ENCODE data around the gene BCAR3.

Gene BCAR3

GRCh38 chr1:93596329-93597089, 85.1 kb downstream of the BCAR3 start:
- H2AFZ ChIP-seq (ENCODE audit: low read depth, low read length): no peak overlapping the region
- no peak overlapping the region for H3K4me3 ChIP-seq (ENCODE audit: low read depth in 1 of 2, low read length in 2 of 2)
- H3K4me2 ChIP-seq (ENCODE audit: insufficient read depth, low read length): no peak overlapping the region
- ATAC-seq (ENCODE audit: insufficient read depth, low read depth) (no peak), DNase-seq (no peak)
- H3K36me3 ChIP-seq (ENCODE audit: insufficient read depth, low read length): no peaks in the 10 kb centered on the region
- no peaks in the 10 kb centered on the region for H3K4me1 ChIP-seq (ENCODE audit: insufficient read depth, low read length)
- no peaks in the 10 kb centered on the region for H3K27me3 ChIP-seq (ENCODE audit: insufficient read depth, low read length, poor library complexity)
- H3K9me3 ChIP-seq (ENCODE audit: insufficient read depth, low read length, severe bottlenecking): no peaks in the 10 kb centered on the region
- no peak overlapping the region for H3K27ac ChIP-seq (ENCODE audit: low read length)
- TF ChIP-seq CTCF (IDR thresholded peaks at IDR 0.05; ENCODE audit: borderline replicate concordance, extremely low read depth, low read length, poor library complexity, severe bottlenecking) (no peak), EZH2 (IDR thresholded peaks at IDR 0.05; ENCODE audit: borderline replicate concordance, low read depth, low read length, severe bottlenecking) (no peak)
- H3K9ac ChIP-seq (ENCODE audit: low read depth, low read length): no peak overlapping the region
- H3K79me2 ChIP-seq (ENCODE audit: insufficient read depth, low read length): no peaks in the 10 kb centered on the region
- H4K20me1 ChIP-seq (ENCODE audit: insufficient read depth, low read length): no peaks in the 10 kb centered on the region

GRCh38 chr1:93595743-93596142, 85.9 kb downstream of the BCAR3 start:
- TF ChIP-seq EZH2 (IDR thresholded peaks at IDR 0.05; ENCODE audit: borderline replicate concordance, low read depth, low read length, severe bottlenecking) (no peak), CTCF (IDR thresholded peaks at IDR 0.05; ENCODE audit: borderline replicate concordance, extremely low read depth, low read length, poor library complexity, severe bottlenecking) (no peak)
- no peaks in the 10 kb centered on the region for H3K79me2 ChIP-seq (ENCODE audit: insufficient read depth, low read length)

GRCh38 chr1:93595266-93595665, 86.4 kb downstream of the BCAR3 start:
- Histone ChIP-seq H3K4me1 (ENCODE audit: insufficient read depth, low read length) (no peaks in the 10 kb centered on the region), H3K9ac (ENCODE audit: low read depth, low read length) (no peak overlapping the region), H3K9me3 (ENCODE audit: insufficient read depth, low read length, severe bottlenecking) (no peaks in the 10 kb centered on the region), H2AFZ (ENCODE audit: low read depth, low read length) (no peak overlapping the region), H3K27me3 (ENCODE audit: insufficient read depth, low read length, poor library complexity) (no peaks in the 10 kb centered on the region), H3K36me3 (ENCODE audit: insufficient read depth, low read length) (no peaks in the 10 kb centered on the region), H3K4me3 (ENCODE audit: low read depth in 1 of 2, low read length in 2 of 2) (no peak overlapping the region), H3K79me2 (ENCODE audit: insufficient read depth, low read length) (no peaks in the 10 kb centered on the region), H3K4me2 (ENCODE audit: insufficient read depth, low read length) (no peak overlapping the region), H4K20me1 (ENCODE audit: insufficient read depth, low read length) (no peaks in the 10 kb centered on the region), H3K27ac (ENCODE audit: low read length) (no peak overlapping the region)
- no peak for DNase-seq
- ATAC-seq (ENCODE audit: insufficient read depth, low read depth): no peak
- TF ChIP-seq EZH2 (IDR thresholded peaks at IDR 0.05; ENCODE audit: borderline replicate concordance, low read depth, low read length, severe bottlenecking): no peak
- no peak for TF ChIP-seq CTCF (IDR thresholded peaks at IDR 0.05; ENCODE audit: borderline replicate concordance, extremely low read depth, low read length, poor library complexity, severe bottlenecking)

More at GRCh38 chr1:93595743-93596142, 85.9 kb downstream of the BCAR3 start:
- Histone ChIP-seq H4K20me1 (ENCODE audit: insufficient read depth, low read length) (no peaks in the 10 kb centered on the region), H3K27me3 (ENCODE audit: insufficient read depth, low read length, poor library complexity) (no peaks in the 10 kb centered on the region), H3K36me3 (ENCODE audit: insufficient read depth, low read length) (no peaks in the 10 kb centered on the region), H2AFZ (ENCODE audit: low read depth, low read length) (no peak overlapping the region), H3K4me3 (ENCODE audit: low read depth in 1 of 2, low read length in 2 of 2) (no peak overlapping the region), H3K9ac (ENCODE audit: low read depth, low read length) (no peak overlapping the region), H3K4me2 (ENCODE audit: insufficient read depth, low read length) (no peak overlapping the region), H3K4me1 (ENCODE audit: insufficient read depth, low read length) (no peaks in the 10 kb centered on the region), H3K9me3 (ENCODE audit: insufficient read depth, low read length, severe bottlenecking) (no peaks in the 10 kb centered on the region), H3K27ac (ENCODE audit: low read length) (no peak overlapping the region)
- DNase-seq (no peak), ATAC-seq (ENCODE audit: insufficient read depth, low read depth) (no peak)
